Activated CD8-positive, alpha-beta memory T cell treated with anti-CD3 and anti-CD28 coated beads for 48 hours (primary cell): Measurements from ENCODE around the gene HDAC2.
"Not testable (repeated sequence)": the region's sequence is repeated elsewhere in the genome, so short reads cannot be mapped to it uniquely, and the experiment has no call there.

ENCODE experiments used
- DNase-seq, 3 experiments: peaks; one replicate each; pipeline ENCODE4 v3.0.0-alpha.2; 2020; ENCODE audit warnings: low read depth in 2 of 3, low spot score in 2 of 3

The HDAC2 gene

GRCh38 chr6:113920663-113921267 is 50.2 kb downstream of the HDAC2 start:
- no peak for DNase-seq

- not testable (repeated sequence) for DNase-seq
Observed at GRCh38 chr6:113910285-113910684, 60.7 kb downstream of the HDAC2 start.

- peak in 1 of 3 experiments; percentile 2 for DNase-seq
Observed at GRCh38 chr6:113909224-113909856, 61.6 kb downstream of the HDAC2 start.

GRCh38 chr6:113908801-113909200 is 62.1 kb downstream of the HDAC2 start:
- no peak for DNase-seq

- DNase-seq, result no peak
Observed at GRCh38 chr6:113907102-113907815, 63.7 kb downstream of the HDAC2 start.

GRCh38 chr6:113903666-113904330 is 67.2 kb downstream of the HDAC2 start:
- no peak for DNase-seq

GRCh38 chr6:113901482-113901881 is 69.5 kb downstream of the HDAC2 start:
- no peak for DNase-seq

- DNase-seq, result no peak
Observed at GRCh38 chr6:113894712-113895674, 76.0 kb downstream of the HDAC2 start.

GRCh38 chr6:113893866-113894265 is 77.1 kb downstream of the HDAC2 start:
- no peak for DNase-seq

GRCh38 chr6:113893451-113893850 is 77.5 kb downstream of the HDAC2 start:
- no peak for DNase-seq

GRCh38 chr6:113888956-113889630 is 81.9 kb downstream of the HDAC2 start:
- no peak for DNase-seq

- no peak for DNase-seq
Observed at GRCh38 chr6:113888493-113888892, 82.5 kb downstream of the HDAC2 start.

- DNase-seq, result no peak
Observed at GRCh38 chr6:113886512-113886911, 84.4 kb downstream of the HDAC2 start.

GRCh38 chr6:113884011-113884410 is 86.9 kb downstream of the HDAC2 start:
- no peak for DNase-seq
